GM18519 (cell line): Measurements from ENCODE around the gene ICA1.
"Not testable (repeated sequence)": the region's sequence is repeated elsewhere in the genome, so short reads cannot be mapped to it uniquely, and the experiment has no call there.

Source experiments
- ATAC-seq: cut with Tn5 transposase; IDR thresholded peaks from one replicate; pipeline ENCODE4 v1.9.1; 2021; ENCODE audit warnings: mild to moderate bottlenecking, moderate library complexity; ENCODE audit not compliant: unreplicated experiment, low FRiP score

Gene ICA1

GRCh38 chr7:8261711-8262695 is at the start of gene ICA1:
ICA1 (minus strand) TSS chr7:8262167; CDS start chr7:8235926, 26,241 bp downstream.
- ATAC-seq, result peak; percentile 58

GRCh38 chr7:8310876-8311275 is 48.9 kb upstream of the ICA1 start:
- ATAC-seq, result no peak

- no peak for ATAC-seq
Measured at GRCh38 chr7:8305625-8306388, 43.8 kb upstream of the ICA1 start.

GRCh38 chr7:8305104-8305503 is 43.1 kb upstream of the ICA1 start:
- ATAC-seq, result no peak

- ATAC-seq, result no peak
Measured at GRCh38 chr7:8303904-8304528, 42.0 kb upstream of the ICA1 start.

- ATAC-seq, result not testable (repeated sequence)
Measured at GRCh38 chr7:8297023-8297422, 35.1 kb upstream of the ICA1 start.

GRCh38 chr7:8296362-8296659 is 34.3 kb upstream of the ICA1 start:
- no peak for ATAC-seq

GRCh38 chr7:8295638-8296361 is 33.8 kb upstream of the ICA1 start:
- ATAC-seq, result peak; percentile 99

- no peak for ATAC-seq
Measured at GRCh38 chr7:8291397-8292141, 29.6 kb upstream of the ICA1 start.

GRCh38 chr7:8290645-8291308 is 28.8 kb upstream of the ICA1 start:
- no peak for ATAC-seq

- no peak for ATAC-seq
Measured at GRCh38 chr7:8286118-8286517, 24.2 kb upstream of the ICA1 start.

- no peak for ATAC-seq
Measured at GRCh38 chr7:8285155-8285554, 23.2 kb upstream of the ICA1 start.

GRCh38 chr7:8284606-8285005 is 22.6 kb upstream of the ICA1 start:
- ATAC-seq, result no peak

GRCh38 chr7:8283968-8284367 is 22.0 kb upstream of the ICA1 start:
- no peak for ATAC-seq

GRCh38 chr7:8282871-8283270 is 20.9 kb upstream of the ICA1 start:
- ATAC-seq, result no peak

- ATAC-seq, result no peak
Measured at GRCh38 chr7:8282162-8282561, 20.2 kb upstream of the ICA1 start.

GRCh38 chr7:8278183-8278582 is 16.2 kb upstream of the ICA1 start:
- no peak for ATAC-seq

GRCh38 chr7:8277394-8277982 is 15.5 kb upstream of the ICA1 start:
- no peak for ATAC-seq

- ATAC-seq, result no peak
Measured at GRCh38 chr7:8274589-8274988, 12.6 kb upstream of the ICA1 start.
